Pancreas (tissue), 10 donors: ENCODE data around the gene ZNF84. TPM values are rescaled to one million over a fixed set of nuclear protein-coding genes. Genes with fewer than 3 reads are reported as not detected.
A peak's percentile ranks its signal among the peaks of the same experiment; 100 is the strongest.

Experiments
- ATAC-seq, 4 donors: fragments of 200-7000 bp; cut with Tn5 transposase; one replicate each; pipeline versions ENCODE4 v1.8.0 to v1.9.1; 2020; ENCODE audit warnings: mild to moderate bottlenecking in 4 of 4, moderate library complexity in 4 of 4
- DNase-seq, 6 donors: peaks; one replicate each; pipeline ENCODE4 v3.0.0-alpha.2; 2020
- FAIRE-seq: peaks from 2 replicates; lab custom pipeline; 2012; peaks lifted over from hg19 to GRCh38; lab: Jason Lieb, UNC
- H3K27ac ChIP-seq, 4 donors: fragments of 200-600 bp; sonication (generic); 1 replicate in 3 of 4; 2 replicates in 1 of 4; pipeline versions ENCODE4 v1.5.0 to v1.8.0; 2020
- H3K27me3 ChIP-seq, 4 donors: fragments of 200-600 bp; one replicate each; pipeline ENCODE4 v1.8.0; 2021
- H3K36me3 ChIP-seq, 3 donors: fragments of 200-600 bp; sonication (generic) in 1 of 3; one replicate each; pipeline versions ENCODE4 v1.5.0 to v1.8.0; 2020 to 2021
- H3K4me1 ChIP-seq, 3 donors: fragments of 200-600 bp; one replicate each; pipeline ENCODE4 v1.8.0; 2021
- H3K4me3 ChIP-seq, 4 donors: fragments of 200-600 bp; sonication (generic) in 2 of 4; one replicate each; pipeline versions ENCODE4 v1.5.0 to v1.8.0; 2020 to 2021
- H3K9me3 ChIP-seq, 4 donors: fragments of 200-600 bp; one replicate each; pipeline ENCODE4 v1.8.0; 2021
- CTCF ChIP-seq, 4 donors: fragments of 200-600 bp; sonication (generic) in 3 of 4; IDR thresholded peaks; one replicate each; pipeline versions ENCODE4 v1.5.0 to v1.8.0; 2021; ENCODE audit warnings: antibody characterized with exemption in 4 of 4
- WGBS, 2 donors: extraction: QIAGEN DNeasy Blood & Tissue Kit; methylation state at CpG; one replicate each; pipeline ENCODE4 v1.1.7; 2013; 5-methylcytosine and 5-hydroxymethylcytosine counted together
- intact Hi-C, 3 donors: fragments of 100-400 bp; cut with DNase I; formaldehyde crosslinking; loops; one replicate each; pipeline versions ENCODE4 v1.11.1 to v1.14.2; 2022
- polyA plus RNA-seq, 2 donors: library from polyadenylated mRNA; stranded (reverse); fragments of 200-250 nt; gene quantifications; one replicate each; pipeline ENCODE4 v1.2.3, GENCODE V29; 2013
- total RNA-seq, 6 donors: library from RNA; stranded (reverse); fragmentation: NEBNext Ultra II Directional in 4 of 6; extraction: Animal tissue kit (Norgen Biotek cat#: 25700) in 4 of 6; gene quantifications; one replicate each; pipeline versions ENCODE4 v1.2.1 to v1.2.4, GENCODE V29; 2021 to 2023
- donor health status: healthy with polysubstance abuse.
- donor health status: DM: no; HTN: no; CAD: no; lungs with moderate emphysema.
- donor health status: DM: no; HTN: no; CAD: no.
- donor health status: control.
- donor health status: control.
- donor health status: Bipolar disorder and iron deficiency.
- donor health status: DM: yes; HTN: yes; CAD: no.
- donor health status: DM: no; HTN: no; CAD: no.
- donor health status: DM: no; HTN: no; CAD: no.
- donor health status: DM: yes; HTN: yes; CAD: no.

ZNF84 gene
- total and polyA plus RNA-seq, 8 donors: 7.8 to 17.4 (median 10.5) TPM

DNA sequence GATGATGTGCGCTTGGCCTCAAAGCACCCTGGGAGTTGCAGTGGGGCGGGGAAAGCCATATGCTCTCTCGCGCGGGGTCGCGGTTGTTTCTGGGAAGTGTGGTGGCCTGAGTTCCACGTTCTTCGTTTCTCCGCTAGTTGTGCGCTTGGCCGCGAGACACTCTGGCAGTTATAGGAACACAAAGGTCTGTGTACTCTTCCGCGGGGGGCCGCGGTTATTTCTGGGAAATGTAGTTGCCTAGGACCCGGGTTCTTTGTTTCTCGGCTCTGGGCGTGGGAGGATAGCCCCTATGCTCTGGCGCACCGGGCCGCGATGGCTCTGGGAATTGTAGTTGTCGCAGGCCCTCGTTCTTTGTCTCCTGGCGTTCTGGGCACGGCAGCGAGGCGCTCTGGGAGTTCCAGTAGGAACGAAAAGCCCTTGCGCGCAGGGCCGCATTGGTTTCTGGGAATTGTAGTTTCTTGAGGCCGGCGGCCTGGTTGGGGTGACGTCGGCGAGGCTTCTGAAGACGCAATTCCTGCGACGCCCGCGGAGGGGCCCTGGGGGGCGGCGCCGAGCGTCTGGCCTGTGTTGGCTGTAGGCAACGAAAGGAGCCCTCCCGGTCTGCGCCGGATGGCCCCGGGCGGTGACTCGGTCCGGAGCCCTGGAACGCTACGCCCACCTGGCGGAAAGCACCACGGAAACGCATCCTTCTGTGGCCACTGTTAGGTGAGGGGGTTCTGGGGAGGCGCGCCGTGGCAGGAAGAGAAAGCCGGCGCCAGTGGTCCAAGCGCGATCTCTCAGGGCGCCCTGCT is 43.3 kb downstream of the ZNF84 start, which contains the start of gene ZNF140:
Gene ZNF140 (plus strand): TSS at position 556 of the 791 bp plus-strand sequence. CDS start 398 bp downstream, outside the sequence.
- Histone ChIP-seq H3K36me3 (peaks cover 5 to 29% (median 18%) of the 10 kb centered on the region in 3 donors), H3K27ac (peak within 1 kb of the TSS; percentile 94 to 99 (median 96)), H3K4me1 (no peaks in the 10 kb centered on the region), H3K4me3 (peak within 1 kb of the TSS; percentile 64 to 87 (median 76)), H3K27me3 (no peaks in the 10 kb centered on the region), H3K9me3 (peaks cover 0 to 4% (median 1%) of the 10 kb centered on the region in 4 donors)
- intact Hi-C loops: no loop called here
- ATAC-seq (peak; percentile 82 to 92 (median 84)), DNase-seq (peak; percentile 94 to 98 (median 96)), FAIRE-seq (no peak)
- 0% methylated on average over 69 of the region's 69 CpGs for WGBS, 2 donors
- TF ChIP-seq CTCF (IDR thresholded peaks at IDR 0.05): peak in 1 of 4 donors; percentile 23

- Histone ChIP-seq H3K4me1 (no peaks in the 10 kb centered on the region), H3K36me3 (peaks cover 5 to 36% (median 25%) of the 10 kb centered on the region in 3 donors), H3K4me3 (peak overlapping the region; percentile 64 to 87 (median 76)), H3K9me3 (peaks cover 0 to 4% (median 1%) of the 10 kb centered on the region in 4 donors), H3K27me3 (no peaks in the 10 kb centered on the region), H3K27ac (peak overlapping the region; percentile 94 to 99 (median 96))
- no peak for TF ChIP-seq CTCF (IDR thresholded peaks at IDR 0.05)
- 19 to 20% methylated on average over 17 of the region's 17 CpGs for WGBS, 2 donors
- FAIRE-seq (no peak), DNase-seq (peak in 3 of 6 donors; percentile 19 to 51 (median 44)), ATAC-seq (peak in 1 of 4 donors; percentile 10)
- intact Hi-C loops: no loop called here
Measured at GRCh38 chr12:133081159-133081780, 44.0 kb downstream of the ZNF84 start.

GRCh38 chr12:133083345-133083744 is 46.0 kb downstream of the ZNF84 start:
- H3K36me3 ChIP-seq: peaks cover 5 to 57% (median 40%) of the 10 kb centered on the region in 3 donors
- no peaks in the 10 kb centered on the region for H3K27me3 ChIP-seq
- no peak for TF ChIP-seq CTCF (IDR thresholded peaks at IDR 0.05)
- no peaks in the 10 kb centered on the region for H3K4me1 ChIP-seq
- WGBS, 2 donors: 98 to 99% methylated on average over 6 of the region's 6 CpGs
- intact Hi-C loops: no loop called here
- no peak overlapping the region for H3K27ac ChIP-seq
- FAIRE-seq (no peak), DNase-seq (no peak), ATAC-seq (no peak)
- peaks cover 0 to 10% (median 2%) of the 10 kb centered on the region in 4 donors for H3K9me3 ChIP-seq
- no peak overlapping the region for H3K4me3 ChIP-seq

GRCh38 chr12:133105620-133106019 is 68.3 kb downstream of the ZNF84 start:
- TF ChIP-seq CTCF (IDR thresholded peaks at IDR 0.05): no peak
- no peak overlapping the region for H3K4me3 ChIP-seq
- FAIRE-seq (no peak), ATAC-seq (no peak), DNase-seq (no peak)
- no peaks in the 10 kb centered on the region for H3K4me1 ChIP-seq
- peaks cover 0 to 47% (median 18%) of the 10 kb centered on the region in 4 donors for H3K9me3 ChIP-seq
- no peak overlapping the region for H3K27ac ChIP-seq
- 97 to 98% methylated on average over 3 of the region's 3 CpGs for WGBS, 2 donors
- peaks cover 13 to 59% (median 23%) of the 10 kb centered on the region in 3 donors for H3K36me3 ChIP-seq
- H3K27me3 ChIP-seq: no peaks in the 10 kb centered on the region
- intact Hi-C loops: no loop called here
